Measurements from ENCODE around the gene UNC119.

Gene UNC119

GRCh38 chr17:28499684-28500357, 52.6 kb downstream of the UNC119 start:
- DNase-seq (ENCODE audit: extremely low read depth, low read depth), result no peak
- TF ChIP-seq CTCF (IDR thresholded peaks at IDR 0.05; ENCODE audit: low read depth, low read length, missing control alignments), result no peak
- H3K4me3 ChIP-seq (replicated peaks; ENCODE audit: low read depth, low read length), result no peak overlapping the region

- no peak for TF ChIP-seq CTCF (IDR thresholded peaks at IDR 0.05; ENCODE audit: low read depth, low read length, missing control alignments)
- DNase-seq (ENCODE audit: extremely low read depth, low read depth), result no peak
- H3K4me3 ChIP-seq (replicated peaks; ENCODE audit: low read depth, low read length), result no peak overlapping the region
Observed at GRCh38 chr17:28499364-28499664, 53.1 kb downstream of the UNC119 start.

GRCh38 chr17:28498652-28499363, 53.6 kb downstream of the UNC119 start:
- TF ChIP-seq CTCF (IDR thresholded peaks at IDR 0.05; ENCODE audit: low read depth, low read length, missing control alignments), result no peak

GRCh38 chr17:28497931-28498330, 54.5 kb downstream of the UNC119 start:
- no peak for TF ChIP-seq CTCF (IDR thresholded peaks at IDR 0.05; ENCODE audit: low read depth, low read length, missing control alignments)

More at GRCh38 chr17:28498652-28499363, 53.6 kb downstream of the UNC119 start:
- no peak overlapping the region for H3K4me3 ChIP-seq (replicated peaks; ENCODE audit: low read depth, low read length)
- no peak for DNase-seq (ENCODE audit: extremely low read depth, low read depth)

More at GRCh38 chr17:28497931-28498330, 54.5 kb downstream of the UNC119 start:
- no peak for DNase-seq (ENCODE audit: extremely low read depth, low read depth)
- no peak overlapping the region for H3K4me3 ChIP-seq (replicated peaks; ENCODE audit: low read depth, low read length)

All from HFF-Myc (cell line).